ENCODE results near the gene EYA2. TPM values are rescaled to one million over a fixed set of nuclear protein-coding genes. Genes with fewer than 3 reads are reported as not detected.

Gene EYA2
- total and polyA plus RNA-seq, 2 experiments from 2014 or later: 0.18 TPM; not detected in 1

GRCh38 chr20:47117371-47117770 is 222.7 kb downstream of the EYA2 start:
- Histone ChIP-seq H3K9ac (0 out of 2 replicates have a peak overlapping the region, but pooled peaks have one; percentile 1), H3F3A (ENCODE audit: insufficient read depth) (peaks cover 7% of the 10 kb centered on the region; the same call in 1 of the 2 replicates), H2AFZ (peak overlapping the region; percentile 69), H3K9me3 (ENCODE audit: low read depth) (no peaks in the 10 kb centered on the region), H3K36me3 (ENCODE audit: low read depth) (no peaks in the 10 kb centered on the region), H3K79me2 (ENCODE audit: insufficient read depth) (no peaks in the 10 kb centered on the region), H3K9me2 (ENCODE audit: insufficient read depth) (no peaks in the 10 kb centered on the region), H3K4me2 (ENCODE audit: unreplicated experiment) (no peak overlapping the region), H3K4me3 (no peak overlapping the region), H3K4me1 (ENCODE audit: insufficient read depth) (peaks cover 6% of the 10 kb centered on the region; the same call in 1 of the 2 replicates), H3K27ac (no peak overlapping the region), H3K27me3 (replicated peaks; ENCODE audit: insufficient read depth) (no peaks in the 10 kb centered on the region), H4K20me1 (ENCODE audit: insufficient read depth) (no peaks in the 10 kb centered on the region)
- in situ Hi-C loops (cut with MboI): no loop called here
- DNase-seq: peak; percentile 10
- 39 to 51% methylated on average over 15 to 16 of the region's 16 CpGs for WGBS, 2 experiments (ENCODE audit: low coverage in 1 of 2, low lambda C conversion rate in 2 of 2, missing lambda C conversion rate in 2 of 2)
- TF ChIP-seq EZH2phosphoT487 (IDR thresholded peaks at IDR 0.05; ENCODE audit: insufficient read depth, low read depth): no peak
- no peak for TF ChIP-seq EZH2 (IDR thresholded peaks at IDR 0.05; ENCODE audit: insufficient read depth, poor library complexity, severe bottlenecking)

GRCh38 chr20:47117773-47118172 is 223.1 kb downstream of the EYA2 start:
- peak overlapping the region; percentile 69 for H2AFZ ChIP-seq
- whole genome bisulfite sequencing, 2 experiments (ENCODE audit: low coverage in 1 of 2, low lambda C conversion rate in 2 of 2, missing lambda C conversion rate in 2 of 2): 26 to 41% methylated on average over 4 of the region's 4 CpGs
- no peak overlapping the region for H3K4me2 ChIP-seq (ENCODE audit: unreplicated experiment)

GRCh38 chr20:47118206-47118605 is 223.6 kb downstream of the EYA2 start:
- no peak for TF ChIP-seq EZH2 (IDR thresholded peaks at IDR 0.05; ENCODE audit: insufficient read depth, poor library complexity, severe bottlenecking)
- no peak for TF ChIP-seq EZH2phosphoT487 (IDR thresholded peaks at IDR 0.05; ENCODE audit: insufficient read depth, low read depth)
- WGBS, 2 experiments (ENCODE audit: low coverage in 1 of 2, low lambda C conversion rate in 2 of 2, missing lambda C conversion rate in 2 of 2): 35 to 39% methylated on average over 4 of the region's 4 CpGs
- no peaks in the 10 kb centered on the region for H3K36me3 ChIP-seq (ENCODE audit: low read depth)
- no peaks in the 10 kb centered on the region for H3K79me2 ChIP-seq (ENCODE audit: insufficient read depth)
- peaks cover 6% of the 10 kb centered on the region; the same call in 1 of the 2 replicates for H3K4me1 ChIP-seq (ENCODE audit: insufficient read depth)
- no peaks in the 10 kb centered on the region for H3K9me3 ChIP-seq (ENCODE audit: low read depth)
- H3F3A ChIP-seq (ENCODE audit: insufficient read depth): peaks cover 7% of the 10 kb centered on the region; the same call in 1 of the 2 replicates
- H3K4me2 ChIP-seq (ENCODE audit: unreplicated experiment): no peak overlapping the region
- no peak overlapping the region for H3K4me3 ChIP-seq
- H4K20me1 ChIP-seq (ENCODE audit: insufficient read depth): no peaks in the 10 kb centered on the region
- H3K27me3 ChIP-seq (replicated peaks; ENCODE audit: insufficient read depth): no peaks in the 10 kb centered on the region
- H3K27ac ChIP-seq: no peak overlapping the region
- in situ Hi-C loops (cut with MboI): no loop called here
- H2AFZ ChIP-seq: peak overlapping the region; percentile 69; the same call in 1 of the 2 replicates
- no peak overlapping the region for H3K9ac ChIP-seq
- H3K9me2 ChIP-seq (ENCODE audit: insufficient read depth): no peaks in the 10 kb centered on the region
- DNase-seq: peak; percentile 18

More at GRCh38 chr20:47117773-47118172, 223.1 kb downstream of the EYA2 start:
- no peaks in the 10 kb centered on the region for H4K20me1 ChIP-seq (ENCODE audit: insufficient read depth)
- no peaks in the 10 kb centered on the region for H3K9me3 ChIP-seq (ENCODE audit: low read depth)
- H3K9ac ChIP-seq: 0 out of 2 replicates have a peak overlapping the region, but pooled peaks have one; percentile 1
- peaks cover 6% of the 10 kb centered on the region; the same call in 1 of the 2 replicates for H3K4me1 ChIP-seq (ENCODE audit: insufficient read depth)
- TF ChIP-seq EZH2phosphoT487 (IDR thresholded peaks at IDR 0.05; ENCODE audit: insufficient read depth, low read depth) (no peak), EZH2 (IDR thresholded peaks at IDR 0.05; ENCODE audit: insufficient read depth, poor library complexity, severe bottlenecking) (no peak)
- peaks cover 7% of the 10 kb centered on the region; the same call in 1 of the 2 replicates for H3F3A ChIP-seq (ENCODE audit: insufficient read depth)
- no peaks in the 10 kb centered on the region for H3K36me3 ChIP-seq (ENCODE audit: low read depth)
- no peak for DNase-seq
- in situ Hi-C loops (cut with MboI): no loop called here
- H3K9me2 ChIP-seq (ENCODE audit: insufficient read depth): no peaks in the 10 kb centered on the region
- H3K27me3 ChIP-seq (replicated peaks; ENCODE audit: insufficient read depth): no peaks in the 10 kb centered on the region
- no peak overlapping the region for H3K27ac ChIP-seq
- H3K4me3 ChIP-seq: no peak overlapping the region
- no peaks in the 10 kb centered on the region for H3K79me2 ChIP-seq (ENCODE audit: insufficient read depth)

- H3K4me1 ChIP-seq (ENCODE audit: insufficient read depth): peaks cover 6% of the 10 kb centered on the region; the same call in 1 of the 2 replicates
Observed at GRCh38 chr20:47118641-47119040, 224.0 kb downstream of the EYA2 start.

More at GRCh38 chr20:47118641-47119040, 224.0 kb downstream of the EYA2 start:
- no peaks in the 10 kb centered on the region for H3K9me2 ChIP-seq (ENCODE audit: insufficient read depth)
- TF ChIP-seq EZH2 (IDR thresholded peaks at IDR 0.05; ENCODE audit: insufficient read depth, poor library complexity, severe bottlenecking): no peak
- no peak for TF ChIP-seq EZH2phosphoT487 (IDR thresholded peaks at IDR 0.05; ENCODE audit: insufficient read depth, low read depth)
- no peak overlapping the region for H3K27ac ChIP-seq
- H2AFZ ChIP-seq: no peak overlapping the region
- H3K79me2 ChIP-seq (ENCODE audit: insufficient read depth): no peaks in the 10 kb centered on the region
- in situ Hi-C loops (cut with MboI): no loop called here
- no peaks in the 10 kb centered on the region for H4K20me1 ChIP-seq (ENCODE audit: insufficient read depth)
- no peaks in the 10 kb centered on the region for H3K9me3 ChIP-seq (ENCODE audit: low read depth)
- H3K36me3 ChIP-seq (ENCODE audit: low read depth): no peaks in the 10 kb centered on the region
- peaks cover 7% of the 10 kb centered on the region; the same call in 1 of the 2 replicates for H3F3A ChIP-seq (ENCODE audit: insufficient read depth)
- H3K4me2 ChIP-seq (ENCODE audit: unreplicated experiment): no peak overlapping the region
- DNase-seq: no peak
- 82 to 84% methylated on average over 7 of the region's 7 CpGs for WGBS, 2 experiments (ENCODE audit: low coverage in 1 of 2, low lambda C conversion rate in 2 of 2, missing lambda C conversion rate in 2 of 2)
- no peak overlapping the region for H3K9ac ChIP-seq
- no peak overlapping the region for H3K4me3 ChIP-seq
- H3K27me3 ChIP-seq (replicated peaks; ENCODE audit: insufficient read depth): no peaks in the 10 kb centered on the region

Measured in GM23248 (cell line).